GM18507 (cell line): ENCODE data around the gene TXNDC5.

Experiments
- DNase-seq: peaks from one replicate; pipeline ENCODE4 v3.0.0; 2011; ENCODE audit warnings: low read depth; ENCODE audit not compliant: insufficient read length; ENCODE audit errors: extremely low spot score
- FAIRE-seq: peaks from 2 replicates; lab custom pipeline; 2011; peaks lifted over from hg19 to GRCh38; lab: Jason Lieb, UNC

The TXNDC5 gene

DNA sequence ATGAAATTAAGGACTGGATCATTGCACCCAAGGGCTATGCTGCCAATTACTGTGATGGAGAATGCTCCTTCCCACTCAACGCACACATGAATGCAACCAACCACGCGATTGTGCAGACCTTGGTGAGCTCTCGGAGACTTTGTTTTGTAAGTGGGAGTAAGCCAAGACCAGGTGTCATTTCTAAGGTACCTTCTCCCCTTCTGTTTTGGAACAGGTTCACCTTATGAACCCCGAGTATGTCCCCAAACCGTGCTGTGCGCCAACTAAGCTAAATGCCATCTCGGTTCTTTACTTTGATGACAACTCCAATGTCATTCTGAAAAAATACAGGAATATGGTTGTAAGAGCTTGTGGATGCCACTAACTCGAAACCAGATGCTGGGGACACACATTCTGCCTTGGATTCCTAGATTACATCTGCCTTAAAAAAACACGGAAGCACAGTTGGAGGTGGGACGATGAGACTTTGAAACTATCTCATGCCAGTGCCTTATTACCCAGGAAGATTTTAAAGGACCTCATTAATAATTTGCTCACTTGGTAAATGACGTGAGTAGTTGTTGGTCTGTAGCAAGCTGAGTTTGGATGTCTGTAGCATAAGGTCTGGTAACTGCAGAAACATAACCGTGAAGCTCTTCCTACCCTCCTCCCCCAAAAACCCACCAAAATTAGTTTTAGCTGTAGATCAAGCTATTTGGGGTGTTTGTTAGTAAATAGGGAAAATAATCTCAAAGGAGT lies 30.4 kb downstream of the TXNDC5 start:
- DNase-seq: no peak
- no peak for FAIRE-seq

DNA sequence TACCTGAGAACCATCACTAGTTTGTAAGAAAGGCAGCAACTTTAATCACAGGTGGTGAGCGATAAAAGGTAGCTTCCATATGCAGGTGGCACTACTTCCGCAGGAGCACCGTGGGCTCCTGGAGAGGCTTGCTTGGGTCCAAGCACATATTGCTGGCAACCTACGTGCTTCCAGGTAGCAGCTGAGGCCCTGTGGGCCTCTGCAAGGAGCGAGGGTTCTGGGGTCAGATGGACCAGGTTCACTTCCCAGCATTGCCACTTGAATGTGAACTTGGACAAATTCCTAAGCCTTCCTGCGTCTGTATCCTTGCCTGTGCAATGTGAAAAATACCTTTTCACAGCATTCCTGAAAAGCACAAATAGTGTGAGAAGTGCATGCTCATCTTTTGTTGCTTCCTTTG lies 31.0 kb downstream of the TXNDC5 start:
- no peak for FAIRE-seq
- no peak for DNase-seq

DNA sequence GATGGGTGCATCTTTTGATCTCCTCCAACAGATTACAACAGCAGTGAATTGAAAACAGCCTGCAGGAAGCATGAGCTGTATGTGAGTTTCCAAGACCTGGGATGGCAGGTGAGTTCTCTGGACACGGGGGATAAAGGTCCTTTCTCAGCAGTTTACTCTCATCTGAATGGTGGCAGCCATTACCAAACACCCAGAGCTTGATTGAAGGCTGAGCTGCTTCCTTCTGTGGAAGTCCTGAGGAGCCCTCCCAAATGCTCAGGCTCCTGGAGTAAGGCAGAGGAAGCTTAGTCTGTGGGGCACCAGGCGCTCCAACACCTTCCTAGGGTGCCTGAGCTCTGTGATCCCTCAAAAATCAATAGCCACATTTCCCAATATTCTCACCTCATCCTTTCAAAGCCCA lies 31.5 kb downstream of the TXNDC5 start:
- no peak for FAIRE-seq

DNA sequence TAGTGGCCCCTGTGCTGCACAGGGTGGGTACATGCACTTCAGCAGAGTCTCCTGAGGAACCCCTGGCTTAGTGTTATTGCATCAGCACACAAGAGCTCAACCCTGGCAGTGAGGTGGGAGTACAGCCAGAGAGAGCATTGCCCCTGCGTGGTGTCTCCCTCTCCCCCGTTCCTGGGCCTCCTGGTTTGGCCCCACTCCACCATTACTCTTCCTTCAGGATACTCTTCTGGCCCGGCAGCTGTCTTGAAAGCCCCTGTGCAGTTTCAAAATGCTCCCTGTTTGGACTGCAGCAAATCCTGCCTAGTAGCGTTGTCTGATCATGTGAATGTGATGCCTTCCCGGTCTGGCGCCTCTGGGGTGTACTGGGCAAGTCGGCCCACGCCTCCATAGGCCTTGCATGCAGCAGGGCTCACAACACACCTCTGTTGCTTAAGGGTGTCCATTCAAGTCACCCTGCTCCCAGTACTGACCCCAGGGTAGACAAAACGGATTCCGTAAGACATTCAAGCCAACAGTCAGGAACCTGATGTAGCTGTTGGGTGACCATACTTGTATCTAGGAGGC lies 32.1 kb downstream of the TXNDC5 start:
- FAIRE-seq (no peak), DNase-seq (no peak)

More for the DNA sequence above, 31.5 kb downstream of the TXNDC5 start:
- DNase-seq: no peak

DNA sequence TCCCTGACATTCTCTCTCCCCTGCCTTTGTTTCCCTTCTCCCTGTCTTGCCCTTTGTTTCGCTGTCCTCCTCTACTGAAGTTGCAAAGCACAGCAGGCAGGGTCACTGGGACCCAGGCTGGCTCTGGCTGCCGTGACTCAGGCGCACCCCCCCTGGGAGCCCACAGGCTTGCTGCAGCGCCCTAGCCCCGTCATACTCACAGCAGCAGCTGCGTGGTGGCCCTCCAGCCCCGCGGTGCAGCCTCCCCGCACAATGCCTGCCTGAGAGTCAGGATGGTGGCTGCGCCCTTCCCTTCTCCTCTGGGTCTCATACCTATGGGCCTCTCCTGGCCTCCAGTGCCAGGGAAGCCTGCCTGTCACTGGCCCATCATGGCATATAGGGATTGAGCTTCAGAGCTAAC lies 41.7 kb downstream of the TXNDC5 start:
- DNase-seq: no peak
- FAIRE-seq: no peak

DNA sequence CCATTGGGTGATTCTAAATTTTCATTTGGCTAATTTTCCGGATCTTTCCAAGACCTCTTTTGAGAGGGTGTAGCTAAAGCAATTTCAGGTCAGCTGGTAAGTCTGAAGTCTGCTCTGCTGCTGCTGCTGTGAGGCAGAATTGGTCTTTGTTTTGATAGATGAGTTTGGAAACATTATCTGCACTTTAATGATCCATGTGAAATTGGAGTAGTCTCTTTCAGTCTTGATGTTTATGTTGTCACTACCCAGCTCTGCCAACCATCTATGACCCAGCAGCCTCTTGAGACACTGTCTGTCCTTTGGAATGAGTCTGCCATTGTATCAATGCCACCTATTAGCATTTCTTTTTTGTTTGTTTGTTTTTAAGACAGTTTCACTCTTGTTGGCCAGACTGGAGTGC lies 44.1 kb downstream of the TXNDC5 start:
- no peak for DNase-seq
- FAIRE-seq: no peak

DNA sequence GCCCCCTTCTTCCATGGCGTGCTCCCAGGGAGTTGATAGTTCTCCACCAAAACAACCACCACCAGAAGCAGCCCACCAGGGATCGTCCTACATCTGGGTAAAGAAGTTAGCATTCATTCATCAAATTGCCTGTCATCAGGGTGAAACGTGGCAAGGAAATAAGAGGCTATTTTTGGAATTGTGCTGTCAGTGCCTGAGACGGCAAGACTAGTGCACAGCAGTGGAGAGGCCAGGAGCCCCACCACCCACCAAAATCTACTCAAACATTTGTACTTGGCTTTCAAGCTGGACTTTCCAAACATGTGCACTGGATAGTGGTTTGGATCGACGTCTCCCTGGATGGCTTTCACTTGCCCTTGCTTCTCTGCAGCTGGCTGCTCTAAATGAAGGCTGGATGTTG lies 44.8 kb downstream of the TXNDC5 start:
- DNase-seq: no peak
- no peak for FAIRE-seq

DNA sequence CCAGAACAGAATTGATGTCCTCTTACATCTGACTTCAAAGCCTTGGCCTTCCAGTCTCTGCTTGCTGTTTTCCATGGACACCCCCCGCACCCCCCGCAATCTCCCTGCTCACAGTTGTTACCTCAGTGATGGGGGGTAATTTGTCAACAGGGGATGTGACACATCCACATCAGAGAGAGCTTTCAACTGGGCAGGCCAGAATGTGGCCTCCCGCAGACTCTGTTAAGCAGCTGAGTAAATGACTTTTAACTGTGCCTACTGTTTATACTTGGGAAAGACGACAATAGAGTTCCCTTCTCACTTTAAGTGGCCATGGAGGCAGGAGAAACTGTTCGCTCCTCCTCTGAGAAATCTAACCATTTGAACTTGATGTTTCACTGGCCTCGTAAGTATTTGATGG lies 51.0 kb downstream of the TXNDC5 start:
- DNase-seq (no peak), FAIRE-seq (no peak)

DNA sequence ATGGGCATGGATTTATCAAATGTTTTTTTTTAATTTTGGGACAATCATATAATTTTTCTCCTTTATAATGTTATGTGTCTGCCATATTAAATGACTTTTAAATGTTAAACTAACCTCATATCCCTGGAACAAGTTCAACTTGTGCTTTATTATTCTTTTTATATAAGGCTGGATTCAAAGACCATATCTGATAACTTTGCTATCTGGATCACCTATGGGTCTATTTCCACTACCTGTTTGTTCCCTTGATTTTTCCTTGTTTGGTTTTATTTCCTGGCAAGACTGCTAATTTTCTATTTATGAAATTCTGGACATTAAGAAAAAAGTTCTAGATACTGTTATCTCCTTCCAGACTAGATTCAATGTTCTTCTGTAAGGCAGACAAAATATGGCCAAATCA lies 58.8 kb downstream of the TXNDC5 start:
- FAIRE-seq: no peak

DNA sequence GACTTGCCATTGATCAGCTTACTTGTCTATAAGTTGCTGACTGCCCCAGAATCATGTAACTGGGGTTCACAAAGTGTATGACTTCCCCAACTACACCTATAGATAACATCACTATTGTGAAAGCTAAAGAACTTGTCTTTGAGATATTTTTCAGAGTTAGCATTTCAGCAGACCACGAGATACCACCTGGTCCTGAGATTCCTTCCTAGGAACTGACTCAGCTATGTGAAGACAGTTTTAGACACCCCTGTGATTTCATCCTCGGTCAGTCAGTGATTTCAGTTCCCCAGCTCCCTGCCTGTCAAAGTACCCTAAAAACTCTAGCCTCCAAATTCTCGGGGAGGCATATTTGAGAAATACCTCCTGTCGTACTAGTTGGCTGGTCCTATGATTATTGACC lies 62.4 kb downstream of the TXNDC5 start:
- FAIRE-seq (no peak), DNase-seq (no peak)

More for the DNA sequence above, 58.8 kb downstream of the TXNDC5 start:
- no peak for DNase-seq

DNA sequence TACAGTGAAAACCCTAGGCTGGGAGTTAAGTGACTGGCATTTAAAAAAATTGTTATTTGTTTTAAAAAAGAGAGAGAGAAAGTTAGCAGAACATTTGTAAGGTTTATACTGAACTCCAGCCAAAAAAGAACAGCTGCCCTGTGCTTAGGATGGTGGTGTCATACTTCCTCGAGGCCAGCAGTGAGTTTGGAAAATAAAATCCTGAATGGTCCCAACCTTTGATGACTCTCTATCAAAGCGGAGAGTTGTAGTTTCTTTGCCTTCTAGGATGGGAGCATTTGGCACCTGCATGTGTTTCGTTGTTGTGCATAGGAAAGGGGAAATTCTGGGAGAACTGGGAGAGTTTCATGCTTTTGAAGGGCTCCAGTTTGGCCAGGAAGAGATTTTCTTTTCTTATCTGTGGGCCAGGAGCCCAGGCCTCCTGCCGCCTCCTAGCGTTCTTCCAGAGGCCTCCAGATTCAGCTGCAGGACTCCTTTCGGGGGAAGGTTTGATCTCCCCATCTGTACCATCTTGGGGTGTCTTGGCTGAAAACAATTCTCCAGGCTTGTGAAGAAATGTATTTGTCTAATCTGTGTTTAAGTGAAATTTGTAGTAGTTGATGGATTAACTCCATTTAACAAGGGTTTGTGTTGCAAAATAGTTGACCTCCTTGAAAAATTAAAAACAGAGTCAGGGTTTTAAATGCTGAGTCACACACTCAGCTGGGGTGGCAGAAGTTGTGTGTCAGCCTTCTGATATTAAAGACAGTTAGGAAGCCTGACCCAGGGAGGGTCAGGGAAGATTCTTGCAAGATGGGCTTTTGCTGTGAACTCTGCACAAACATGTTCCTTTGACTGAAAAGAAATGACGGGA lies 63.4 kb downstream of the TXNDC5 start:
- FAIRE-seq (no peak), DNase-seq (no peak)

DNA sequence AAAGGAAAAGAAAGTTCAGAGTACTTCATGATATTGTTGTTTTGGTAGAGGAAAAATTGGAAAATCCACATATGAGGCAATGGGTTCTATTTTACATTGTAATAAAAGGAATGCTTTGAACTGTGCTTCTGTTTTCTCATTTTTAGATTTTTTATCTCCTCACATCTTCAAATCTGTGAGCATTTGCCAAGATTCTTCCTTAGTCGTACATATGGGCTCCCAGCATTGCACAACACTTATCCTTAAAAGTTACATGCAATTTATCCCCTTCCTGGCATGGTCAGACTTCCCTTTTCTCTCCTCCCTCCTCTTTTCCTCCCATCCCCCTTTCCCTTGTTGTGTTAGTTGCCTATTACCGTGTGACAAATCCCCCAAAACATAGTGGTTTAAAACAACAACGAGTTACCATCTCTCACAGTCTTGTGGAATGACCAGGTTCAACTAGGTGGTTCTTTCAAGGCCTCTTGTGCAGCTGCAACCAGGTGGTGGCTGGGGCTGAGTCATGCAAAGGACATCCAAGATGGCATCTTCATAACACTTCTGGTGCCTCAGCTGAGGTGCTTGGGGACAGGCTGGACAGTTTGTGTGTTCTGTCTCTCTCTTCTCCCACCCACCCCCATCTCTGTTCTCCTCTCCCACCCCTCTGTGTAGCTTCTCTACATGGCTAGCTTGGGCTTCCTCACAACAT lies 68.7 kb downstream of the TXNDC5 start:
- FAIRE-seq (no peak), DNase-seq (no peak)

DNA sequence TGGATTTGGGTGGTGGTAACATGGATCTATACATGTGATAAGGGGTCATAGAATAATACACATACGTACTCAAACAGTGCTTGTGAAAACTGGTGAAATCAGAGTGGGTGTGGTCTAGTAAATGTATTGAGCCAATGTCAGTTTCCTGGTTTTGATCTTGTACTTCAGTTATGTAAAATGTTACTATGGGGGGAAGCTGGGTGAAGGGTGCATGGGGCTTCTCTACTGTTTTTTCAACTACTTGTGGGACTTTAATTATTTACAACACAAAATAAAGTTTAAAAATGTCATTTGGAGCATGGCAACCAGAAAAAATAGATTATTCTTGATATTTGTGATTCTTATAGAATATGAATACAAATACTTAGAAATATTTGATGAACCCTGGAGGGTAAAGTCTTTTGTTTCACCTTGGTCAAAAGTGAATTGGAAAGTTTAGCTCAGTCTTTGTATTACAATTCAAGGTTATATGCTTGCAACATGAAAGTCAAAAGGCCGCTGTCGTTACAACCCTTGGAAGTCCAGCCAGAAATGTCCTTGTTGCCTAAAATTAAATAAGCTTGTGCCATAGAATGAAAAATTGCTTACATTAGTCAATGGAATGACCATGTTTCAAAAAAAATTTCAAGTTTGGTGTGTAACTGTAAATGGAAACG lies 74.1 kb downstream of the TXNDC5 start:
- no peak for FAIRE-seq
- no peak for DNase-seq

DNA sequence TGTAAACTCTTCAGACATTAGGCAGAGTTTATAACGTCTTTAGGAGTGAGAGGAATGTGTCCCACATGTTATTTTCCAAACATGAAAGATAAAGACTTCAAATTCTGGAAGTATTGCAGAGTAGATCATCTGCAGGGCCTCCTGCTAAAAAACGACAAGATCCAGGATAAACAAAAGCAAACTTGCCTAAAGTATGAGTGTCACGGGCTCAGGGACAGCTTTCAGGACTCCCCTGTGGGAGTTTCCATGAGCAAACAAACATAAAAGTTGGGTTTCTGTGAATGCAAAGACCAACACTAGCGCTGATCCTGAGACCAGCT lies 76.9 kb downstream of the TXNDC5 start:
- FAIRE-seq (no peak), DNase-seq (no peak)

DNA sequence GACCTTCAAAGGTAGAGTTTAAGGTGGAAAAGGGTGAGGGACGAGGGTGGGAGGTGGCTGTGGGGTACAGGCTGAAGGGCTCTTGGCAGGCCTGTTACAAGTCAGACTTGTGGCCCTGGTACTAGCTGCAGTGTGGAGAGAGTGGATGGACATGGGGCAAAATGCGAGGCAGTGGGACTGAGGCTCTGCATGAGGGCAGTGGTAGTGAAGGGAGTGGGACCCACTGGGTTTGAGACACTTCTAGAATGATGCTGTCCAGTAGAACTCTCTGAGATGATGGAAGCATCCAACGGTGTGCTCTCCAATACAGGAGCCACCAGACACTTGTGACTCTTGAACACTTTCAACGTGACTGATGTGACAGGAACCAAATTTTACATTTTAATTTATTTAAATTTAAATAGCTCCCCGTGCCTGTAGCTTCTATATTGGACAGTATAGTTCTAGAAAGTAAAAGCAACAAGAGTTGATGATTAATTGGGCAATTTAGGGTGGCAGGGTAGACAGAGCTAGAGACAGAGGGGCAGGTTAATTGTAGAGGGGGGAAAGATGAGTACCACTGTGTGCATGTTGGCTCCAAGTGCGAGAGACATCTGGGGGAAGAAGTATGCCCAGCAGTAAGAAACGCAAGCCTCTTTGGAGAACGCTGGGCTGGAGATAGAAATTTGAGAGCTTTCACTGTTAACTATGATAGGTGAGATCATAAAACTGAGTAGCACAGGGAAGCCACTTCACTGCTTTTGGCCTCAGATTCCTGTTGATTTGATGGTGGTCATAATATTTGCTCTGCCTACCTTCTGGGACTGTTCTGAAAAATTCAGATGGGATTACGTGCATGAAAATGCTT lies 77.5 kb downstream of the TXNDC5 start:
- no peak for DNase-seq
- no peak for FAIRE-seq
